Heart left ventricle (tissue), 16 donors: ENCODE data around the gene NR4A1. TPM values are rescaled to one million over a fixed set of nuclear protein-coding genes. Genes with fewer than 3 reads are reported as not detected.

ENCODE experiments used
- ATAC-seq, 4 donors: fragments of 200-7000 bp; cut with Tn5 transposase; one replicate each; pipeline ENCODE4 v1.9.1; 2020 to 2022; ENCODE audit warnings: moderate library complexity in 4 of 4, mild to moderate bottlenecking in 3 of 4, moderate number of reproducible peaks in 1 of 4
- DNase-seq, 5 donors: peaks; one replicate each; pipeline ENCODE4 v3.0.0-alpha.2; 2020
- H3K27ac ChIP-seq, 12 donors: fragments of 200-600 bp; sonication (generic) in 4 of 12; one replicate each; pipeline versions ENCODE4 v1.5.0 to v1.8.0; 2016 to 2022; ENCODE audit warnings: mild to moderate bottlenecking in 2 of 12
- H3K27me3 ChIP-seq, 9 donors: fragments of 200-600 bp; sonication (generic) in 2 of 9; one replicate each; pipeline versions ENCODE4 v1.5.1 to v1.8.0; 2016 to 2022; ENCODE audit warnings: mild to moderate bottlenecking in 3 of 9
- H3K36me3 ChIP-seq, 9 donors: fragments of 200-600 bp; sonication (generic) in 2 of 9; one replicate each; pipeline versions ENCODE4 v1.5.0 to v1.8.0; 2018 to 2022; ENCODE audit warnings: mild to moderate bottlenecking in 2 of 9
- H3K4me1 ChIP-seq, 12 donors: fragments of 200-600 bp; sonication (generic) in 4 of 12; one replicate each; pipeline versions ENCODE4 v1.5.0 to v1.8.0; 2016 to 2022; ENCODE audit warnings: mild to moderate bottlenecking in 3 of 12
- H3K4me3 ChIP-seq, 12 donors: fragments of 200-600 bp; sonication (generic) in 4 of 12; one replicate each; pipeline versions ENCODE4 v1.5.0 to v1.8.0; 2017 to 2022; ENCODE audit warnings: mild to moderate bottlenecking in 9 of 12, moderate library complexity in 4 of 12
- H3K9me3 ChIP-seq, 12 donors: fragments of 200-600 bp; sonication (generic) in 4 of 12; one replicate each; pipeline versions ENCODE4 v1.5.0 to v1.8.0; 2016 to 2022; ENCODE audit warnings: mild to moderate bottlenecking in 1 of 12
- POLR2A ChIP-seq, 2 donors: fragments of 450-650 bp; IDR thresholded peaks; one replicate each; pipeline ENCODE4 v1.6.1; 2017; ENCODE audit warnings: antibody characterized with exemption in 2 of 2, mild to moderate bottlenecking in 2 of 2, moderate library complexity in 2 of 2
- WGBS, 4 donors: extraction: QIAGEN DNeasy Blood & Tissue Kit in 2 of 4; methylation state at CpG; one replicate each; pipeline versions ENCODE4 v1.1.5 to v1.1.7; 2013 to 2018; 5-methylcytosine and 5-hydroxymethylcytosine counted together
- intact Hi-C, 10 donors: fragments of 100-400 bp; cut with DNase I; formaldehyde crosslinking; loops; one replicate each; pipeline versions ENCODE4 v1.11.1 to v1.14.2; 2022
- polyA plus RNA-seq, 2 donors: library from polyadenylated mRNA; stranded (reverse); fragments of 200-250 nt; gene quantifications; one replicate each; pipeline ENCODE4 v1.2.3, GENCODE V29; 2013
- total RNA-seq, 9 donors: library from RNA; depleted of rRNA in 2 of 9; stranded (reverse); fragments of >200 nt in 2 of 9; fragmentation: NEBNext Ultra II Directional in 3 of 9; extraction: Animal tissue kit (Norgen Biotek cat#: 25700) in 3 of 9; gene quantifications; one replicate each; pipeline versions ENCODE4 v1.1.0 to v1.2.4, GENCODE V29; 2016 to 2023
- TF ChIP-seq, protein P1 (sequence below), 12 donors: fragments of 200-600 bp; sonication (generic) in 4 of 12; IDR thresholded peaks; one replicate each; pipeline versions ENCODE4 v1.5.0 to v1.8.0; 2018 to 2022; ENCODE audit warnings: antibody characterized with exemption in 12 of 12, mild to moderate bottlenecking in 5 of 12
- donor health status: ischemic (EF 13 %, LVEDD 7.1; RV severe dilation, severe dysfunction).
- donor health status: healthy with polysubstance abuse.
- donor health status: DM: no; HTN: yes; CAD: no.
- donor health status: DM: no; HTN: no; CAD: no.
- donor health status: ischemic (EF 25% LVEDD 6.9; RV normal size, moderate dysfunction).
- donor health status: ischemic (EF 25% LVEDD 5.7; RV mildly dilated, moderate dysfunction).
- donor health status: healthy.
- donor health status: DM: yes; HTN: yes; CAD: no.
- donor health status: ischemic (EF 35%, LVEDD 5.7; RV mildly dilated, moderate dysfunction).
- donor health status: nonischemic (EF 11% LVEDD 7.7; RV severe dilation, severe dysfunction).
- donor health status: DM: yes; HTN: yes; CAD: no.
- donor health status: PGD.
- donor health status: ischemic (EF 29% LVEDD 5.4; RV normal size, mild dysfunction).
- donor health status: nonischemic (EF 23%, LVEDD 6.1; RV moderate dilation, normal function).

NR4A1 gene
- total and polyA plus RNA-seq, 11 donors: 22.0 to 140 (median 46.0) TPM

DNA sequence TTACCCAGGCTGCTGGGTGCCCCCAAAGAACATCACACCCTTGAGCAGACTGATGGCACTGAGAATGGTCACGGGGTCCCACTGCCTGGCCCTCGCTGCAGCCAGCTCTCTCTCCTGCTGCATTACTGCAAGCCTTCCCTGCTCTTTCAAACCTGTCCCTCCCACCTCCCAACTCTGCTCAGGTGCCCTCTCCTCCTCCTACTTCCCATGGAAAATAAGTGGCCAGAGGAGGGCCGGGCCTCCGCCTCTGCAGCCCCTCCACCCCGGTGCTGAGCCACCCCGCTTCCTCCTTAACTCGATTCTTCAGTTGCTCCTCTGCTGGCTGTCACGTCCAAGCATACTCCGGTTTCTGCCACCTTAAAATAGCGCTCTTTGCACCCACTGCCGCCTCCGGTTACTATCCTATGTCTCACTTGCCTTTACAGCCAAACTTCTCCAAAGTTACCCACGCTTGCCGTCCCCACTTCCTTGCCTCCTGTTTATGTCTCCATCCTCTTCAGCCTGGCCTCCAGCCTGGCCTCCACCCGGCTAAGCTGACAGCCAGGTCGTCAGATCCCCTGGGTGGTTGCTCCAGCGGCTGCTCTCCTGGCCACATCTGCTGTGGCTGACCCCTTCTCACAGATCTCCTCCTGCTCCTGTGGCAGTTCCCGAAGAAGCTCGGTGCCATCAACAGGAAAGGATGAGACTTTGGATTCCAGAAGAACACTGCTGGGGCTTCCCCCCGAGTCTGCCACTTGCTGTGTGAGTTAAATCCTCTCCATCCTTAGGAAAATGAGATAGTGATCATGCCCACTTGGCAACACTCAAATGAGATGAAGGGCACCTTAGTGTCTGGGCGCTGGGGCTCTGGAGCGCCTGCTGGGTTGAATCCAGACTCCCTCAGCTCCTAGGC, 35.9 kb downstream of the NR4A1 start:
- no peak overlapping the region for H3K27ac ChIP-seq
- no peaks in the 10 kb centered on the region for H3K36me3 ChIP-seq
- peaks cover 0 to 14% (median 12%) of the 10 kb centered on the region in 12 donors for H3K4me1 ChIP-seq
- DNase-seq: no peak
- peaks cover 0 to 22% (median 4%) of the 10 kb centered on the region in 9 donors for H3K27me3 ChIP-seq
- intact Hi-C loops: loop anchor here in 2 of 10 donors (5.0 to 10.0 kb wide), 3 partner anchors 80 to 192 kb away; partner anchors contain the start of genes ACVRL1 (in 1 of the 2) and TAMALIN (in 1 of the 2)
- H3K9me3 ChIP-seq: no peaks in the 10 kb centered on the region
- WGBS, 4 donors: 70 to 74% (median 73%) methylated on average over 21 to 22 of the region's 22 CpGs
- no peak for TF ChIP-seq POLR2A (IDR thresholded peaks at IDR 0.05)
- TF ChIP-seq, protein P1, sequence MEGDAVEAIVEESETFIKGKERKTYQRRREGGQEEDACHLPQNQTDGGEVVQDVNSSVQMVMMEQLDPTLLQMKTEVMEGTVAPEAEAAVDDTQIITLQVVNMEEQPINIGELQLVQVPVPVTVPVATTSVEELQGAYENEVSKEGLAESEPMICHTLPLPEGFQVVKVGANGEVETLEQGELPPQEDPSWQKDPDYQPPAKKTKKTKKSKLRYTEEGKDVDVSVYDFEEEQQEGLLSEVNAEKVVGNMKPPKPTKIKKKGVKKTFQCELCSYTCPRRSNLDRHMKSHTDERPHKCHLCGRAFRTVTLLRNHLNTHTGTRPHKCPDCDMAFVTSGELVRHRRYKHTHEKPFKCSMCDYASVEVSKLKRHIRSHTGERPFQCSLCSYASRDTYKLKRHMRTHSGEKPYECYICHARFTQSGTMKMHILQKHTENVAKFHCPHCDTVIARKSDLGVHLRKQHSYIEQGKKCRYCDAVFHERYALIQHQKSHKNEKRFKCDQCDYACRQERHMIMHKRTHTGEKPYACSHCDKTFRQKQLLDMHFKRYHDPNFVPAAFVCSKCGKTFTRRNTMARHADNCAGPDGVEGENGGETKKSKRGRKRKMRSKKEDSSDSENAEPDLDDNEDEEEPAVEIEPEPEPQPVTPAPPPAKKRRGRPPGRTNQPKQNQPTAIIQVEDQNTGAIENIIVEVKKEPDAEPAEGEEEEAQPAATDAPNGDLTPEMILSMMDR (IDR thresholded peaks at IDR 0.05): no peak
- no peak for ATAC-seq
- no peak overlapping the region for H3K4me3 ChIP-seq

DNA sequence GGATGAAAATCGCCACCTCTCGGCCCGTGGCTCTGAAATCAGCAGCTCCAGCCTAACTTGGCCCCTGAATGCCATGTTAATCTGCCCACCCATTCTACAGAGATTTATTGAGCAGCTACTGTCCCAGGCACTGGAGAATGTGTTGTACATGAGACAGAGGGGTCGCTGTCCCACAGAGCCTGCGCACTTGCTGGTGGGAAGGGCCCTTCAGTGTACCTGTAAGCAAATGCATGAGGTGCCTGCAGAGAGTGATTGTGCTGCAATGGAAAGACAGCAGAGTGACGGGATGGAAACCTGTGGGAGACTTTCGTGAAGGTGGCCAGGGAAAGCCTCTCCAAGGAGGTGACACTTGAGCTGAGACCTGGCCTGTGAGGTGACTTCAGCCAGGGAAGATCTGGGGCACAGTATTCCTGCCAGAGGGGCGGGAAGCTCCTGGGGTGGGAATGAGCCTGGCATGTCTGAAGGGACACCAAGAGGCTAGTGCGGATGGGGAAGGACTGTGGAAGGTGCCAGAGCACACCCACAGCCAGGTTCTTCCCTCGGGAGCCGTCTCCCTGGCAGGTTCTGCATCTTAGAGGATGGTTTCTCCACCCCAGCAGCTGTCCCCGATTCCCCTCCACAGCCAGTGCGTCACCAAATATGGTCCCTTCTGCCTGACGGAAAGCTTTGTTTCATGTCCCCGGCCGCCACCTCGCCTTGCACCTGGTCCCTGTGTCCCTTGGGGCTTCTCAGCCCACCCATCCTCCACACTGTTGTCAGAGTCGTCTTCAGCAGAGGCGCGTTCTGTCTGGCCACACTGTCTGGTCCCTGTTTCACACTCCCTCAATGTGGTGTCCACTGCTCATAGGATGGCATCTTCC, 36.9 kb downstream of the NR4A1 start:
- no peak for ATAC-seq
- WGBS, 4 donors: 78 to 87% (median 79%) methylated on average over 20 of the region's 20 CpGs
- Histone ChIP-seq H3K27ac (no peak overlapping the region), H3K4me3 (no peak overlapping the region), H3K4me1 (peaks cover 0 to 4% (median 2%) of the 10 kb centered on the region in 12 donors), H3K36me3 (no peaks in the 10 kb centered on the region), H3K9me3 (no peaks in the 10 kb centered on the region), H3K27me3 (peaks cover 0 to 22% (median 6%) of the 10 kb centered on the region in 9 donors)
- intact Hi-C loops: loop anchor here in 2 of 10 donors (5.0 to 10.0 kb wide), 3 partner anchors 81 to 193 kb away; partner anchors contain the start of genes ACVRL1 (in 1 of the 2) and TAMALIN (in 1 of the 2)
- TF ChIP-seq POLR2A (IDR thresholded peaks at IDR 0.05): no peak
- TF ChIP-seq, protein P1 (IDR thresholded peaks at IDR 0.05): no peak
- DNase-seq: no peak

DNA sequence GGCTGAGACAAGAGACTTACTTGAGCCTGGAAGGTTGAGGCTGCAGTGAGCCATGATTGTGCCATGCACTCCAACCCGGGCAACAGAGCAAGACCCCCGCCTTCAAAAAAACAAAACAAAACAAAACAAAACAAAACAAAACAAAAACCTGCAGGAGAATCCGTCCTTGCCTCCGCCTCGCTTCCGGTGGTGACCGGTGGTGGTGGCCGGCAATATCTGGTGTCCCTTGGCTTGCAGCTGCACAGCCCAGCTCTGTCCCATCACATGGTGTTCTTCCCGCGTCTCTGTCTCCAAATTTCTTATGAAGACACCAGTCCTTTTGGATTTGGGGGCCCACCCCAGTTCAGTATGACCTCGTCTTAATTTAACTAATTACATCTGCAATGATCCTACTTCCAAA, 38.2 kb downstream of the NR4A1 start:
- H3K27ac ChIP-seq: no peak overlapping the region
- no peaks in the 10 kb centered on the region for H3K4me1 ChIP-seq
- H3K4me3 ChIP-seq: no peak overlapping the region
- TF ChIP-seq POLR2A (IDR thresholded peaks at IDR 0.05): no peak
- TF ChIP-seq, protein P1 (IDR thresholded peaks at IDR 0.05): no peak
- no peaks in the 10 kb centered on the region for H3K36me3 ChIP-seq
- 84 to 90% (median 87%) methylated on average over 11 of the region's 11 CpGs for WGBS, 4 donors
- H3K9me3 ChIP-seq: no peaks in the 10 kb centered on the region
- intact Hi-C loops: loop anchor here in 2 of 10 donors (5.0 to 10.0 kb wide), 3 partner anchors 82 to 195 kb away; partner anchors contain the start of genes ACVRL1 (in 1 of the 2) and TAMALIN (in 1 of the 2)
- ATAC-seq (no peak), DNase-seq (no peak)
- H3K27me3 ChIP-seq: peaks cover 0 to 22% (median 6%) of the 10 kb centered on the region in 9 donors
